ENCODE data around the gene DSE.

The DSE gene

DNA sequence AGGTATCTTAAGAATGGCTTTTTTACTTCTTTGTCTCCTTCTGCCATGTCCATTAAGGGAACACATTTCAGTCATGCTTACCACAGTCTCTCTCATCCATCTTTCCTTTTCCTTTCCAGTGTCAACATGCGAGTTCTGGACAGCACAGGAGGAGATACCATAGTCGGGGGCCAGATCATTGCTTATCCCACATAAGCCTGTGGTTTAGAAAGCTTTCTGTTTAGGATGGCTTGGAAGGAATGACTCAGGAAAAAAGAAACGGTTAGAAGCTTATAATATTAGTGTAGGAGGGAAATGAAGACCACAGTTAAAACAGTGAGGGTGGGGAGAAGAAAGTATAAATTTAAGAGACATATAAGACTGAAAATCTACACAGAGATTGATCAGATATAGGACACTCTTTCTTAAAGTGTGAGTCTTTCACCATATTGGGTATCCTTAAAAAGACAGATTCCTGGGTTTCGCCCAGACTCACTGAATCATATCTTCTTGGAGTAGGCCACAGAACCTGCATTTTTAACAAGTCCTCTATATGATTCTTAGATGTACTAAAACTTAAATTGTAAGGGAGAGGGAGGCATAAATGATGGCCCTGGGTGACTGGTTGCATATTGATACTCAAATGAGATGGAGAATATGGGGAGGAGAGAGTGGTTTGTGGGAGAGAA lies 36.1 kb downstream of the DSE start:
- intact Hi-C loops (cut with DNase I) = no loop called here
- no peak for DNase-seq

GRCh38 chr6:116408491-116408890 lies 37.7 kb downstream of the DSE start:
- intact Hi-C loops (cut with DNase I) = no loop called here
- DNase-seq = no peak

- no peak for DNase-seq
- intact Hi-C loops (cut with DNase I) = no loop called here
Measured at GRCh38 chr6:116409756-116410155, 39.0 kb downstream of the DSE start.

GRCh38 chr6:116411284-116411623 lies 40.5 kb downstream of the DSE start:
- intact Hi-C loops (cut with DNase I) = no loop called here
- DNase-seq = peak in 1 of 10 donors; percentile 31

DNA sequence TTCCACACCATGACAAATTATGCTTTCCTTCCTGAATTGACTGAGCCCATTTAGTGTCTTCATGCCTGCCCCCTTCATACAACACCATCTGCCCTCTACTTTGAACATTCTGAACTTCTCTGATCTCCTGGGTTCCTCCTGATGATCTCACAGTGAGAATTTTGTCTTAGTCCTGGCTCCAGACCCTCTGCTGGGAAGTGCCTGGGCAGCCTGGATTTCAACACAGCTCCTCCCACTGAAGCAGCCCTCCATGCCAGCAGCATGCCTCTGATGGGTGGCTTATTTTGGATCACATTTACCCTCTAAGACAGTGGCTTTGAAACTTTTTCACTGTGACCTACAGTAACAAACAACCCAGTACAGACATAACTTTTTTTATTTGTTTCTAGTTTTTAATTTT lies 41.5 kb downstream of the DSE start:
- intact Hi-C loops (cut with DNase I) = no loop called here

DNA sequence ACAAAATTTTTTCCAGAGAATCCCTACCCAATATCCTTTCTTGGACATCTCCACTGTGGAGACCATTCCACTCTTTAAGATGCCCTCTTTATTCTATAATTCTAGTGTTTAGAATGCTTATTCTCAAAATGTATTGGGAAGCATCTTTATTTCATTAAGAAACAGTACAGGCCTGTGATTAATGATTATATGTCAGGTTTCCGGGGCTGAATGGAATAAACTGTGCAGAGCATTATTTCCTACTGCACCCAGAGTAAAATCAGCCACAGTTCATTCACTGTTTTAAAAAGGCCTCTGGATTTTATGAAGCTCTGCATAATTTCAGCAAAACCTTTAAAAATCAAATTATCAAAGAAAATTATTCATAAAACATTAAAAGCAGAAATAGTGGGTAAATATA lies 42.6 kb downstream of the DSE start:
- DNase-seq = no peak
- intact Hi-C loops (cut with DNase I) = no loop called here

More for the DNA sequence above, 41.5 kb downstream of the DSE start:
- DNase-seq = no peak

DNA sequence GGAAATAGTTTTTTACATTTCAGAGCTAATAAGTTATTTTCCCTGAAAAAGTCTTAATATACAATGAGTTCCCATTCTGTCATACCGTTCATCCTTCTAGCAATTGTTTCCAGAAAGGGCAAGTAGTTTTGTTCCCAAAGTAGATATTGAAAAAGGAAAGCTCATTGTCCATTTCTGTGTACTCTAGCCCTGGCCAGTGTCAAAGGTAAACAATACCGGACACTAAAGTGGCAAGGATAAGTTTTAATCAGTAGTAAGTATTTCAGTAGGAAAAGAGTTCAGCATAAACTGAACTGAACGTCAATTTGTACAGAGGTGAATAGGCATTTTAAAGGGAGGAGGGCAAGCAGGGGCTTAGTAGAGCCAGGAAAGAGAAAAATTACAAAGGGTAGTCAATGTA lies 46.9 kb downstream of the DSE start:
- no peak for DNase-seq
- intact Hi-C loops (cut with DNase I) = no loop called here

DNA sequence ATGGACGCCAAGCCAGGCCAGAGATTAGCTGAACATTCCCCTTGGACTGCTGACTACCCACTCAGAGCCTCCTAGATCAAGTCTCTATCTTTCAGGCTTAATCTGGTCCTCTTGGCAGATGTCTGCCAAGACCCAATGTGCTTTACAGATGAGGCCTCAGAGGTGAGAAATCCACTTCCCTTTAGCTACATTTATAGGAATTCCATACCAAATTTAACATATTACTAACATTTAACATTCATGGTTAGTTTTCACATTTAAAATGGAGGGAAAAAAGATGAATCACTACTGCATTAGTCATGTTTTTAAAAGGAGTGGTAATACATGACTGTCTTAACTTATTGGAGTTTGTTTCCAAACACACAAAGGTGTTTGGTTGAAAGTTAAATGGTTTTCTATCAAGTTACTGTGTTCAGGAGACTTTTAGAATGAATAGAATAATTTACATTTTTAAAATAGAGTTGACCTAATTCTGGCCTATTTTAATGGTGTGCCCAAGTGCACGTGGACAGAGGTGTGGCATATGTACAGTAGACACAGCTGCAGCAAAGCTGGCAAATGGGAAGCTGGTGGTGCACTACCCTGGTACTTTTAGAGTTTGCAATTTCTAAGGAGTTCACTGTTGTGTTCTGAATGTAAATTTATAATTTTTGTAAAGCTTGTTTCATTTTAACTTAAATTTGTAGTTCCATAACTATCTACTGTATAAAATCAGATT lies 48.5 kb downstream of the DSE start:
- intact Hi-C loops (cut with DNase I) = no loop called here
- no peak for DNase-seq

GRCh38 chr6:116420341-116420740 lies 49.6 kb downstream of the DSE start:
- intact Hi-C loops (cut with DNase I) = no loop called here
- DNase-seq = no peak

- intact Hi-C loops (cut with DNase I) = no loop called here
- DNase-seq = no peak
Measured at GRCh38 chr6:116422238-116422637, 51.5 kb downstream of the DSE start.

DNA sequence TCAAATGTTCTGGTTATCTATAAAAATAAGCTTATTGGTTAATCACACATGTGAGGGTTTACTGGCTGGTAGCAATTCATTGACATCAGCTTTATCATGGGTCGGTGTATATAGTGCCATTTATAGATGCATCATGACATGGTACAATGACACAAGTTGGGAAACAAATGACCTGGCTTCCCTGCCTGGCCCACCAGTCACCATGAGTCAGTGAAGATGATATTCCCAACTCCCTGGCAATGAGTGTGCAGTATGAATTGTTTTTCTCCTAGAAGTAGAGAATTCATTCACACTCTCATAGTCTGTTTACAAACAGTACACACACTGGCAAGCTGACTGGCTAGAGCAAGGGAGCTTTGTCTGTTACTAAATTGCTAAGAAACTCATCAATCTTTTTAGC lies 53.3 kb downstream of the DSE start:
- no peak for DNase-seq
- intact Hi-C loops (cut with DNase I) = no loop called here

DNA sequence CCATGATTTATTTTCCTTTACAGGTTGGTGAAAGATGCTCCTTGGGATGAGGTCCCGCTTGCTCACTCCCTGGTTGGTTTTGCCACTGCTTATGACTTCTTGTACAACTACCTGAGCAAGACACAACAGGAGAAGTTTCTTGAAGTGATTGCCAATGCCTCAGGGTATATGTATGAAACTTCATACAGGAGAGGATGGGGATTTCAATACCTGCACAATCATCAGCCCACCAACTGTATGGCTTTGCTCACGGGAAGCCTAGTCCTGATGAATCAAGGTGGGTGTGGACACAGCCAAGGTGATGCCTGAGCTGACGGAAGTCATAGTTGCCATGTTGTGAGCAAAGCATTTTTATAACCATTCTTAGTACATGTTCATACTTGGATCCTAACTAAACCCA lies 55.8 kb downstream of the DSE start:
- intact Hi-C loops (cut with DNase I) = no loop called here
- no peak for DNase-seq

GRCh38 chr6:116429111-116429510 lies 58.4 kb downstream of the DSE start:
- intact Hi-C loops (cut with DNase I) = no loop called here
- DNase-seq = no peak

DNA sequence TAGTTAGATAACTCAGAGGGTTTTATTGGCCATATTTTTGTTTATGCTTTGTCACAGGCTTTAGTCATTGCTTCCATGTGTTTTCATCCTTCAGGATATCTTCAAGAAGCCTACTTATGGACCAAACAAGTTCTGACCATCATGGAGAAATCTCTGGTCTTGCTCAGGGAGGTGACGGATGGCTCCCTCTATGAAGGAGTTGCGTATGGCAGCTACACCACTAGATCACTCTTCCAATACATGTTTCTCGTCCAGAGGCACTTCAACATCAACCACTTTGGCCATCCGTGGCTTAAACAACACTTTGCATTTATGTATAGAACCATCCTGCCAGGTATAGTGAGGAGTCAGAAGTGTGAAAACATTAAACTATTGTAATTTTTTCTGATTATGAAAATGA lies 60.1 kb downstream of the DSE start:
- intact Hi-C loops (cut with DNase I) = no loop called here
- DNase-seq = no peak

- DNase-seq = no peak
- intact Hi-C loops (cut with DNase I) = no loop called here
Measured at GRCh38 chr6:116431964-116432595, 61.3 kb downstream of the DSE start.

GRCh38 chr6:116433206-116433712 lies 62.5 kb downstream of the DSE start:
- intact Hi-C loops (cut with DNase I) = no loop called here
- no peak for DNase-seq

DNA sequence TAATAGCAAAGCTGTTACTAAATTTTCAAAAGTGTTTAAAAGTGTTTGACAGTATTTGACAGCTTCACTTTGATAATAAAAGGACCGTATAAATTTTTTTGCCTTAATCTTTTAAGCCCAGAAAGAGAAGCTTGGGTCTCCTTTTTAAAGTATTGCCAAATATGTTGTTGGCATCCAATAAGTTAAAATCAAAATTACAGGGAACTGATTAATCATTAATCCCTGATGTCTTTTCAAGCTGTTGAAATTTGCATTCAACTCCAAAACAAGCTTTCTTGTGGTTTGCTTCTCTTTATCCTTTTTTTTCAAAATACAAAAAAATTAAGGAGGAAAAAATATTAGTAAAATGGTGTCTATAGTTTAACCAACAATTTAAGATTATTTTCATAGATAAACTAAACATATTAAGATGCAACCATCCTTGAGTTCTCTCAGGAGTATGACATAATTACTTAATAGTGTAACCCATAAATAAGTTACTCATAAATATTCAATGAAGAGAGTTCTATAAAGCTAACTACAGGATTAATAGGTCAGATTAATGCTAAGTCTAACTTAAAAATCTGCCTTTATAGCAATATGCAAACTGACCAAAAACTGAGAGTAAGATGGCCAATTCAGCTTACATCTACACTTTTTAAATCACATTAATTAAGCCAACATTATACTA lies 63.4 kb downstream of the DSE start:
- DNase-seq = no peak
- intact Hi-C loops (cut with DNase I) = no loop called here

- intact Hi-C loops (cut with DNase I) = no loop called here
- DNase-seq = no peak
Measured at GRCh38 chr6:116436586-116436985, 65.8 kb downstream of the DSE start.

- no peak for DNase-seq
- intact Hi-C loops (cut with DNase I) = no loop called here
Measured at GRCh38 chr6:116437656-116438055, 66.9 kb downstream of the DSE start.

GRCh38 chr6:116438590-116439448 lies 68.1 kb downstream of the DSE start:
- intact Hi-C loops (cut with DNase I) = no loop called here

More at GRCh38 chr6:116438590-116439448, 68.1 kb downstream of the DSE start:
- DNase-seq = no peak

Data from posterior cingulate gyrus (tissue), 11 donors.